Middle frontal gyrus (tissue), 1 donor: ENCODE measurements around the gene NOD2.

ENCODE experiments used
- DNase-seq: peaks from one replicate; pipeline ENCODE4 v3.0.0-alpha.2; 2015; ENCODE audit warnings: low spot score; ENCODE audit errors: extremely low spot score

NOD2 gene

DNA sequence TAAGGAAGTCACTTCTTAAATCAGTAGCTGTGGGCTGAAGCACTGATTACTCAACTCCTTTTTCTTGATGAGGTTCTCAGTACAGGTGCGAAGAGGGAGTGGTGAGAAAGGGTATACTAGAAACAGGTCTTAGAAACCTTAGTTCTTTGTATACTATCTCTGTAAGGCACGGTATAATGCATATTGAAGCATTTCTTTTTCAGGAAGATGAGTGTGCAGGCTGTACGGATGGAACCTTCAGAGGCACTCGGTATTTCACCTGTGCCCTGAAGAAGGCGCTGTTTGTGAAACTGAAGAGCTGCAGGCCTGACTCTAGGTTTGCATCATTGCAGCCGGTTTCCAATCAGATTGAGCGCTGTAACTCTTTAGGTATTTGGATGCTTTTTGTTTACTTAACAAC lies 87.6 kb downstream of the NOD2 start:
- DNase-seq, result no peak

- no peak for DNase-seq
These were observed 88.1 kb downstream of the NOD2 start for GRCh38 chr16:50781518-50781917.
